ENCODE results near the gene ELL2. TPM values are rescaled to one million over a fixed set of nuclear protein-coding genes. Genes with fewer than 3 reads are reported as not detected.

ELL2 gene
- total and polyA plus RNA-seq, 7 donors, result 16.2 to 59.8 (median 36.9) TPM

- peak; percentile 47 to 79 (median 67) for ATAC-seq
- no peaks in the 10 kb centered on the region for H3K4me1 ChIP-seq
- no peak overlapping the region for H3K27ac ChIP-seq
- intact Hi-C loops (cut with DNase I), result no loop called here
- WGBS, 3 donors, result 94 to 96% (median 96%) methylated on average over 5 of the region's 5 CpGs
- no peak for DNase-seq
- no peaks in the 10 kb centered on the region for H3K9me3 ChIP-seq
- H3K27me3 ChIP-seq (ENCODE audit: insufficient read depth in 3 of 3, low read length in 2 of 3), result no peaks in the 10 kb centered on the region
- peak; percentile 41 for TF ChIP-seq CTCF (IDR thresholded peaks at IDR 0.05)
- peaks cover 10 to 100% of the 10 kb centered on the region in 2 donors for H3K36me3 ChIP-seq (ENCODE audit: insufficient read depth in 1 of 2, low read depth in 1 of 2)
- H3K4me3 ChIP-seq, result no peak overlapping the region
Observed at GRCh38 chr5:95892784-95893354, 68.8 kb downstream of the ELL2 start.

GRCh38 chr5:95891499-95891898, 70.2 kb downstream of the ELL2 start:
- H3K27ac ChIP-seq, result no peak overlapping the region
- TF ChIP-seq CTCF (IDR thresholded peaks at IDR 0.05), result no peak
- DNase-seq (no peak), ATAC-seq (peak; percentile 53 to 68 (median 60))
- 24 to 38% (median 37%) methylated on average over 2 of the region's 2 CpGs for WGBS, 3 donors
- no peak overlapping the region for H3K4me3 ChIP-seq
- H3K4me1 ChIP-seq, result no peaks in the 10 kb centered on the region
- H3K27me3 ChIP-seq (ENCODE audit: insufficient read depth in 3 of 3, low read length in 2 of 3), result no peaks in the 10 kb centered on the region
- H3K9me3 ChIP-seq, result no peaks in the 10 kb centered on the region
- intact Hi-C loops (cut with DNase I), result no loop called here
- peaks cover 10 to 98% of the 10 kb centered on the region in 2 donors for H3K36me3 ChIP-seq (ENCODE audit: insufficient read depth in 1 of 2, low read depth in 1 of 2)

GRCh38 chr5:95889076-95889475, 72.6 kb downstream of the ELL2 start:
- H3K9me3 ChIP-seq, result no peaks in the 10 kb centered on the region
- intact Hi-C loops (cut with DNase I), result no loop called here
- H3K4me1 ChIP-seq, result peaks cover 9% of the 10 kb centered on the region
- peaks cover 2 to 84% of the 10 kb centered on the region in 2 donors for H3K36me3 ChIP-seq (ENCODE audit: insufficient read depth in 1 of 2, low read depth in 1 of 2)
- H3K4me3 ChIP-seq, result no peak overlapping the region
- no peak for ATAC-seq
- 65 to 89% (median 76%) methylated on average over 1 of the region's 1 CpG for WGBS, 3 donors
- no peak for TF ChIP-seq CTCF (IDR thresholded peaks at IDR 0.05)
- no peaks in the 10 kb centered on the region for H3K27me3 ChIP-seq (ENCODE audit: insufficient read depth in 3 of 3, low read length in 2 of 3)
- no peak overlapping the region for H3K27ac ChIP-seq
- no peak for DNase-seq

- no peak for TF ChIP-seq CTCF (IDR thresholded peaks at IDR 0.05)
- WGBS, 3 donors, result 94 to 97% (median 95%) methylated on average over 5 of the region's 5 CpGs
- intact Hi-C loops (cut with DNase I), result no loop called here
- Histone ChIP-seq H3K36me3 (ENCODE audit: insufficient read depth in 1 of 2, low read depth in 1 of 2) (peaks cover 2 to 73% of the 10 kb centered on the region in 2 donors), H3K4me1 (peaks cover 18% of the 10 kb centered on the region), H3K27ac (no peak overlapping the region), H3K4me3 (no peak overlapping the region), H3K9me3 (no peaks in the 10 kb centered on the region), H3K27me3 (ENCODE audit: insufficient read depth in 3 of 3, low read length in 2 of 3) (no peaks in the 10 kb centered on the region)
- DNase-seq (no peak), ATAC-seq (no peak)
Observed at GRCh38 chr5:95887977-95888376, 73.7 kb downstream of the ELL2 start.

Measured in psoas muscle (tissue), 8 donors.